Esophagus squamous epithelium (tissue), 4 donors: ENCODE results near the gene PLXNC1.

Source experiments
- POLR2A ChIP-seq, 4 donors: fragments of 450-650 bp; IDR thresholded peaks; one replicate each; pipeline ENCODE4 v1.6.1; 2017; ENCODE audit warnings: antibody characterized with exemption in 4 of 4, mild to moderate bottlenecking in 4 of 4, moderate library complexity in 3 of 4
- TF ChIP-seq, protein P1 (sequence below), 6 experiments: fragments of 450-650 bp in 4 of 6; fragments of 200-600 bp in 2 of 6; sonication (generic) in 2 of 6; IDR thresholded peaks; one replicate each; pipeline ENCODE4 v1.5.1; 2016 to 2019; ENCODE audit warnings: antibody characterized with exemption in 6 of 6, mild to moderate bottlenecking in 4 of 6, moderate library complexity in 4 of 6

DNA sequence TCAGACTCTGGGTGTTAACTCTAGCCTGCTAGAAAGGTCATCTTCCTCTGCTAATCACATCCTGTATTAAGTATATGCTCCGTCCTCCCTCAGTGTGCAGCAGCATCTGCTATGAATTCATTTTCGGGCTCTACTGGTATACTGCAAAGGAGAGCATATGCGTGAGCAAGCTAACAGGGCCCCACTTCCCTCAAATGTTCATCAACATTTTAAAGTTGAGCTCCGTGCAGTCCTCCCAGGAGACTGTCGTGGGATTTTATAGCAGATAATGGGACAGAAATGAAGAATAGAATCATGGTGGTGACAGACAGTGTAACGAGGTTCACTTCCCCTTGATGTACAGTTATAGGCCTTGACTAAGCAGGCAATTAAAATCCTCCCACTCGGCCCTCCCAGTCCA is 131.7 kb downstream of the PLXNC1 start:
- no peak for TF ChIP-seq POLR2A (IDR thresholded peaks at IDR 0.05)
- TF ChIP-seq, protein P1, sequence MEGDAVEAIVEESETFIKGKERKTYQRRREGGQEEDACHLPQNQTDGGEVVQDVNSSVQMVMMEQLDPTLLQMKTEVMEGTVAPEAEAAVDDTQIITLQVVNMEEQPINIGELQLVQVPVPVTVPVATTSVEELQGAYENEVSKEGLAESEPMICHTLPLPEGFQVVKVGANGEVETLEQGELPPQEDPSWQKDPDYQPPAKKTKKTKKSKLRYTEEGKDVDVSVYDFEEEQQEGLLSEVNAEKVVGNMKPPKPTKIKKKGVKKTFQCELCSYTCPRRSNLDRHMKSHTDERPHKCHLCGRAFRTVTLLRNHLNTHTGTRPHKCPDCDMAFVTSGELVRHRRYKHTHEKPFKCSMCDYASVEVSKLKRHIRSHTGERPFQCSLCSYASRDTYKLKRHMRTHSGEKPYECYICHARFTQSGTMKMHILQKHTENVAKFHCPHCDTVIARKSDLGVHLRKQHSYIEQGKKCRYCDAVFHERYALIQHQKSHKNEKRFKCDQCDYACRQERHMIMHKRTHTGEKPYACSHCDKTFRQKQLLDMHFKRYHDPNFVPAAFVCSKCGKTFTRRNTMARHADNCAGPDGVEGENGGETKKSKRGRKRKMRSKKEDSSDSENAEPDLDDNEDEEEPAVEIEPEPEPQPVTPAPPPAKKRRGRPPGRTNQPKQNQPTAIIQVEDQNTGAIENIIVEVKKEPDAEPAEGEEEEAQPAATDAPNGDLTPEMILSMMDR (IDR thresholded peaks at IDR 0.05), result no peak
